ENCODE measurements around the gene ANP32E. TPM values are rescaled to one million over a fixed set of nuclear protein-coding genes. Genes with fewer than 3 reads are reported as not detected.
"Not testable (repeated sequence)": the region's sequence is repeated elsewhere in the genome, so short reads cannot be mapped to it uniquely, and the experiment has no call there.

The ANP32E gene
- polyA plus RNA-seq, 5 donors = 65.8 to 120 (median 91.4) TPM

GRCh38 chr1:150214099-150214756, 21.7 kb downstream of the ANP32E start:
- not testable (repeated sequence) for DNase-seq

GRCh38 chr1:150213170-150214098, 22.5 kb downstream of the ANP32E start:
- DNase-seq = peak; percentile 91 to 94

DNA sequence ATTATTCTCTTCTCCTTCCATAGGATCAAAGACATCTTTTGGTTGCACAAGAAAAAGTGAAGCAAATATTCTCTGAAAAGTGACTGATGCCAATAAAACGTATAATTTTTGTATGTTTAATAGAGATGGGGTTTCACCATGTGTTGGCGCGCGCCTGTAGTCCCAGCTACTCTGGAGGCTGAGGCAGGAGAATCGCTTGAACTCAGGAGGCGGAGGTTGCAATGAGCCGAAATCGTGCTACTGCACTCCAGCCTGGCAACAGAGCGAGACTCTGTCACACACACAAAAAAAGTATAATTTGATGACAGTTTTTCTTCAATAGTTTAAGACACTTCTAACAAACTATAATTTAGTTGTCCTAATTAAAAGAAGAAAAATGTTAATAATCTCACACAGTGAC, 23.8 kb downstream of the ANP32E start:
- DNase-seq = no peak

- no peak for DNase-seq
Measured at GRCh38 chr1:150210706-150211105, 25.2 kb downstream of the ANP32E start.

DNA sequence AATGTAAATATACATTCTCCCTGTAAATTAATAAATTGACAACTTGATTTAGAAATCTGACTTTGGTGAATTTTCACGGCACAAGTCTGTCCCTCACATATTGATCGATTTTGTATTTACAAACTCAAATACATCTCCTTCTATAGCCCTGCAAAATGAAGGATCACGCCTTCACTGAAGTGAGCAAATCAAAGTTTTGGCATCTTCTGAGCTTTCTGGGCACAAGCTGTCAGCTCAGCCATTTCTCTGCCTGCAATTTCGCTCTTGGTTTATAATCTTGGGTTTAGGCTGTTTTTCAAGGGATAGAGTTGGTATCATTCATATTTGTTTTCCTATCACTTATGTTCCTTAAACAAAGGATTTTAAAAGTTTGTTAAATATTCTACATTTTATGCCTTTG, 25.8 kb downstream of the ANP32E start:
- DNase-seq = no peak

GRCh38 chr1:150208460-150208859, 27.5 kb downstream of the ANP32E start:
- not testable (repeated sequence) for DNase-seq

DNA sequence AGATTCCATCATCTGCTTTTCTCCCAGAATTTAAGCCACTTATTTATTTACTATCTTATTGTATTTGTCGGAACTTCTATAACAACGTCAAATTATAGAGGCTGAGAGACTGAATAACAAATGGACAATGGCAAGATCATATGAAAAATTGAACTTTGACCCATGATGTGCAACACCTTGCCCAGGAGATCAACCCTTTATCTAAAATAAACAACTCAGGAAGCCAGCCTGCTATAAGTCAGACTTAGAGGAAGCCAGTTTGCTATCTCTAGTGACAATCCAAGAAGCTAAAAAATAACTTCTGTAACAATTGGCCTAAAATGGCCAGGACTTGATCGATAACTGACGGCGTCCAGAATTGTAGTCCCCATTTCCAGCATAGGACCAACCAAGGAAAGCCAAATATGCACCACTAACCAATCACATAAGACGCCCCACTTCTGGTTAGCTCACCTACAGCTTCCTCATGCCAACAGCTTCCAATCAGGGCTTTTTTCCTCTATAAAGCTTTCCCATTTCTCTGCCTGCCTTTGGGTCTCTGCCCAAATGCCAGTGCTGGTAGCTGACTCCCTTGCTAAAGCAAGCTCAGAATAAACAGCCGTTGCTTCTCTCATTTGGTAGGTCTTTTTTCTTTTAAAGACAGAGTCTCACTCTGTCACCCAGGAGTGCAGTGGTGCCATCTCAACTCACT, 28.5 kb downstream of the ANP32E start:
- DNase-seq = no peak

GRCh38 chr1:150196417-150196816, 39.5 kb downstream of the ANP32E start:
- no peak for DNase-seq

DNA sequence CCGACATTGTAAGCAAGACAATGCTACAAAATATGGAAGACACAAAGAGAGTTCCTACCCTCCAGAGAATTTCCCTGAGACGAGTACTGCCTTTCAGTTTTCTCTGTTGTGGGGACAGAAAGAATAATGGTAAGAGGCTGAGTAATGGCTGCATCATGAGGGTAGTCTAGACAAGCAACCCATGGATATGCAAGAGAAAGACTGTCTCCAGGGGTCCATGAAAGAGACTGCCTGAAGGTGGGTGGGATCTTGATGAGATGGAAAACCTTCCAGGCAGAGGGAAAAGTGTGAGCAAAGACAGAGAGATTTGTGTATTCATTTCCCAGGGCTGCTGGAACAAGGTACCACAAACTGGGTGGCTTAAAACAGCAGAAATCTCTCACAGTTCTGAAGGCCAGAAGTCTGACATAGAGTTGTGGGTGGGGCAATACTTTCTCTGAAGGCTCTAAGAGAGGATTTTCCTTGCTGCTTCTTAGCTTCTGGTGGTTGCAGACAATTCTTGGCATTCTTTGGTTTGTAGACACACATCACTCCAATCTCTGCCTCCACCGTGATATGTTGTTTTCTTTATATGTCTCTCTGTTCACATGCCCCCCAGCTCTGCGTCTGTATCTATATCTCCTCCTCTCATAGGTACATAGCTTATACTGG, 41.4 kb downstream of the ANP32E start:
- no peak for DNase-seq

DNA sequence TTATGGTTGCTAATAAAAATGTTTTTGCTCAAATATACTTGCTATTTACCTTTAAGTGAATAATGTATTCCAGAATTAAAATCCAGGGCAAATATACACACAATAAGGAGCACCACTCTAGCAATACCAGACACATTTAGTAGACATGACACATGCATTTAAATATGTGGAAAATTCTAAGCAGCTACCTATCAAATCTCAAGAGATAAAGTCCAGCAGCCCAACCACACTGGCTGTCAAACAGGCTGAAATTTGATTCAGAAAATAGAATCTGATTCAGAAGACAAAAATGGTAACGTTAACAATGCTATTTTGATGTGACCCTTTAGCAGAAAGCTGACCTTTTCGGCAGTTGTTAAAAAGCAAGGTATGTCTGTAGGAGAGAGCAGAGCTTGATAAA, 43.9 kb downstream of the ANP32E start:
- DNase-seq = no peak

GRCh38 chr1:150187560-150187931, 48.4 kb downstream of the ANP32E start:
- no peak for DNase-seq

GRCh38 chr1:150186789-150187559, 48.9 kb downstream of the ANP32E start:
- DNase-seq = peak in 1 of 2 donors; percentile 48

- DNase-seq = not testable (repeated sequence)
Measured at GRCh38 chr1:150186438-150186788, 49.5 kb downstream of the ANP32E start.

DNA sequence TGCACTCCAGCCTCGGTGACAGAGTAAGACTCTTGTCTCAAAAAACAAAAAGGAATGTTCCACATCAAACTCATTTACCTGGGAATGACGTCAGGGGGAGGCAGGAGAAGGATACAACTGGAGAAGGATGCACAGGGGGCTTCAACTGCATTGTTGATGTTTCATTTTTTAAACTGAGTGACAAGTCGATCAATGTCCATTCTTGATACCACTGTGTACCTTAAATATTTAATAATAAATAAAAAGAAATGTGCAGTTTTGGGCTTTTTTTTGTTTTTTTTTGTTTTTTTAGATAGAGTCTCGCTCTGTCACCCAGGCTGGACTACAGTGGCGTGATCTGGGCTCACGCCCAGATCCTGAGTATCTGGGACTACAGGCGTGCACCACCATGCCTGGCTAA, 50.4 kb downstream of the ANP32E start:
- no peak for DNase-seq

GRCh38 chr1:150183061-150183460, 52.9 kb downstream of the ANP32E start:
- no peak for DNase-seq

- DNase-seq = no peak
Measured at GRCh38 chr1:150182247-150182646, 53.7 kb downstream of the ANP32E start.

GRCh38 chr1:150180474-150180873, 55.4 kb downstream of the ANP32E start:
- DNase-seq = no peak

DNA sequence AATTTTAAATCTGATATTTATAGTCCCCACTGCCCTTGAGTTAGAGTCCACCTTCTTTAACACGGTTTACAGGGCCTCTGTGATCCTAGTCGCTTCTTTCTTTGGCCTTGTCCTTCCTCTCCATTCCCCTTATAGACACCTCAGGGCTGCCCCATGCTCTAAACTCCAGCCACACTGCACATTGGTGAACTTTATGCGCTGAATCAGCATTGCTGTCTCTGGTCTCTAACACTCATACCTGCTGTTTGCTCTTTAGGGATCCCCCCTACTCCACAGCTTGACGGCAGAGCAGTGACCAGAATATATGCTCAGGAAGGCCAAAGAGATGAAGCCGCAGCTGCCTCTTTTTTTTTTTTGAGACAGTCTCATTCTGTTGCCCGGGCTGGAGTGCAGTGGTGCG, 56.0 kb downstream of the ANP32E start:
- DNase-seq = no peak

GRCh38 chr1:150178548-150178947, 57.4 kb downstream of the ANP32E start:
- DNase-seq = no peak

DNA sequence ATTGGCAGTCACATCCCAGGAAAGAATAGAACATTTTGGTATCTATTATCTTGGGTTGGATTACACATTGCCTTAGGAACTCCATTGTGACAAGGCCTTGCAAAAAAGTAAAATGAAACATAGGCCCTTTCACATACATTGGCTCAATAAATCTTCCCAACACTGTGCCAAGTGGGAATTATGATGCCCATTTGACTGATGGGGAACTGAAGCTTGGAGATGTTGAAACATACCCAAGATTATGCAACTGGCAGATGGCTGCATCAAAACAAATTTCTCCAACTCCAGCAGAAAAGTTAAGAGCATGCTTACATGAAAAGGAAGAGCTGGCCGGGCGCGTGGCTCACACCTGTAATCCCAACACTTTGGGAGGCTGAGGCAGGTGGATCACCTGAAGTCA, 59.3 kb downstream of the ANP32E start:
- DNase-seq = no peak

- no peak for DNase-seq
Measured at GRCh38 chr1:150173141-150173585, 62.7 kb downstream of the ANP32E start.

Data from right lung (tissue), 5 donors.